Skin of body (tissue), 2 donors: ENCODE measurements around the gene SIRPG. TPM values are rescaled to one million over a fixed set of nuclear protein-coding genes. Genes with fewer than 3 reads are reported as not detected.
"Not testable (repeated sequence)": the region's sequence is repeated elsewhere in the genome, so short reads cannot be mapped to it uniquely, and the experiment has no call there.

Source experiments
- DNase-seq: peaks from one replicate; lab custom pipeline; 2025; lab: John Stamatoyannopoulos, UW
- total RNA-seq: library from RNA; depleted of rRNA; stranded (reverse); fragments of >200 nt; gene quantifications from one replicate; pipeline ENCODE4 v1.2.3, GENCODE V29; 2014

SIRPG gene
- total RNA-seq, result not detected

DNA sequence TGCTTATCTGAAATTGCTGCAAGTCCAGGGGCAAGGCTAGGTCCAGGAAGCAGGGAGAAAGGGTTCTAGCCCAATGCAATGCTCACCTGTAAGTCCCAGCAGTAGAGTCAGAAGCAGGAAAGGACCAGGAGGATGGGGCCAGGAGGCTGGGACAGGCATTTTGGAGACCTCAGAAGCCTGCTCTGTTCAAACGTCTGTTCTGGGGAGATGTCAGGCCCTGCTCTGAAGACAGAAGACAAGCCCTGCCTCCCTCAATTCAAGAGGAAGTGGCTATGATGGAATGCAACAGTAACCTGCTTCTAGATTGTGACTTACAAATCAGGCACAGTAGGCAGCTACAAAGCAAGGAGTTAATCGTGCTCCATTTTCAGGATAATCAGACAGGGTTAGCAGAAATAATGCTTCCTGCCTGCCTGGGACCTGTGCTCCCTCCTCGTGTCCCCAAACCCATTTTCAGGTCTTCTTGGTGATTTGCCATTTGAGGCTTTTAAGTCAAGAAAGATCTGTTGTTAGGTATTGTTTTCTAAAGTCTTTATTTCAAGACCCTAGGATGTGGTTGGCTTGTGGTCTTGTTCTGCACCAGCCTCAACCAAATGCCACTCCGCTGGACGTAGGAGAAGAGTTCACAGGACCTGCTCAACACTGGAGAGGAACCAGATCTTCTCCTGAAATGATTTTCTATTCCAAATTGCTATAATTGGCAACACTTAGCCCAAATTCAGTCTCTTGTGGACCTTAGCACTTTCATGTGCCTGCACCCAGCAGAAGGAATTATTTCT lies at the start of gene SIRPG:
SIRPG (minus strand) TSS at position 224 of the 779 bp plus-strand sequence; CDS start at position 159, 65 bp downstream.
- no peak for DNase-seq

DNA sequence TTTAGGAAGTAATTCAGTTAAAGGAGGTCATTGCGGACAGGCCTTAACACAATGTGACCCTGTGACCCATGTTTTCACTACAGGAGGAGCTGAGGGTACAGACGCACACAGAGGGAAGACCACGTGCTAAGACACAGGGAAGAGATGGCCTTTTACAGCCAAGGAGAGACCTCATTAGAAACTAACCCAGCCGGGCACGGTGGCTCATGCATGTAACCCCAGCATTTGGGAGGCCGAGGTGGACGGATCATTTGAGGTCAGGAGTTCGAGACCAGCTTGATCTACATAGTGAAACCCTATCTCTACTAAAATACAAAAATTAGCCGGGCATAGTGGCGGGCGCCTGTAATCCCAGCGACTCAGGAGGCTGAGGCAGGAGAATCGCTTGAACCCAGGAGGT lies 49.3 kb upstream of the SIRPG start:
- DNase-seq, result not testable (repeated sequence)

DNA sequence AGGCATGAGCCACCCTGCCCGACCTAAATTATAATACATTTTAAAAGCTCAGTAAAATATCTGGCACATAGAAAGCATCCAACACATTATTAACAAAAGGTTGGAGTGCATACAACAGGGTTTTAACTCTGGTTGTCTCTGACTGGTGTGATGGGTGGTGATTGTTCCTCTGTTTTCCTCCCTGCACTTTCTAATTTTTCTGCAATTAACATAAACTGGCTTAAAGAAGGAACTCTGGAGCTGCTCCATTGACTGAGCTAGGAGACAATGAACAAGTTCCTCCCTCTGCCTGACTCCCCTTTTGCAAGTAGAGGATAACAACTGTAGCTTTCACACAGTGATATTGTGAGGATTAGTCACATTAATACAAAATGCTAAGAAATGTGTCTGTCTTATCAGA lies 48.5 kb upstream of the SIRPG start:
- no peak for DNase-seq

- no peak for DNase-seq
Measured at GRCh38 chr20:1702855-1703254, 45.3 kb upstream of the SIRPG start.

DNA sequence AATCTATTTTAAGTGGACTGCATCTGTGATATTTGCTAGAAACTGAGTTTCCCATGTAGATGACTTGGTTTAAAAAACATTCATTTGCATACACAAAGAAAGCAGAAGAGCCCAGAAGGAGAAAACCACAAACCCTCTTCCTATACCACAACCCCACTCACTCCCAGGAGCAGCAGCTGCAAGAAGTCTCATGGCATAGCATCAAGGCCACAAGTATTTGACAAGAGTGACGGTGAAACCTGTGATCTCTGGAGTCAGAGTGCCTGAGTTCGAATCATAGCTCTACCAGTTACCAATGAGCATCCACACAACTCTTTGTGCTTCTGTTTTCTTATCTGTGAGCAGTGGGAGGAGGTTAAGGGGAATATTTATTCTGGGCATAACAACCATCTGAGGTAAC lies 44.7 kb upstream of the SIRPG start:
- no peak for DNase-seq

DNA sequence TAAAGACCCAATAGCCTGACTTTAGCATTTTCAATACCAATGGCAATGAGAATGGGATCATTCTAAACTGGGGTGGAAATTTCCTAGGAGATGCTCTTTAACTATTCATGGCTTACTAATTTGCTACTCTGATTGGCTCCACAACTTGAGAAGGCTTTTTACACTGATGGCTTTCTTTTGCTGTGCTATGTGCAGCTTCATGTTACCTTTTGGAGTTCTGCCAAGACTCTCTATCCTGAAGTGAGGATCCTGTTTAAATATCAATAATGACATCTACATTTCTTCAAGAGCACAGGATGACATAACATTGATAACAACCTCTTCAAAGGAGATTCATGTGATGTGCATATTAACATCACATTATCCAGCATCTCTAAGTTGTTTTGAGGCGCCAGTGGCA lies 43.4 kb upstream of the SIRPG start:
- no peak for DNase-seq

GRCh38 chr20:1697592-1697991 lies 40.0 kb upstream of the SIRPG start:
- DNase-seq, result no peak

- no peak for DNase-seq
Measured at GRCh38 chr20:1696521-1697209, 39.1 kb upstream of the SIRPG start.

DNA sequence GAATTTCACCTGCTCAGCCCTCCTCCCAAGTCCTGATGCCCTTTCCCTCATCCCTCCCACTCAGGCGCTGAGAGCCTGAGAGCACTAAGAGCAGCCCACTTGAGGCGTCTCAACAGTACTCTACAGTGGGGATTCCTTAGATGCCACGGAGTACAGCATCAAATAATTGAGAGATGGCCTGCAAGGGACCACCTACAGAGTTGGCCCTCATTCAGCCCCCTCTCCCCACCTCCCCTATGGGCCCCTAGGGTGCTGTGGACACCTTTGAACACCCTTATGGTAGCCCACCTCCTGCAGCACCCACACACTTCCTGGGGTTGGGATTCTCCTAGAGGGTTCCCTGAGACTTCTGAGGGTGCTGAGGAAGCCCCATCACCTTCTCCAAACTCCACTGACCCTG lies 37.1 kb upstream of the SIRPG start:
- DNase-seq, result no peak

DNA sequence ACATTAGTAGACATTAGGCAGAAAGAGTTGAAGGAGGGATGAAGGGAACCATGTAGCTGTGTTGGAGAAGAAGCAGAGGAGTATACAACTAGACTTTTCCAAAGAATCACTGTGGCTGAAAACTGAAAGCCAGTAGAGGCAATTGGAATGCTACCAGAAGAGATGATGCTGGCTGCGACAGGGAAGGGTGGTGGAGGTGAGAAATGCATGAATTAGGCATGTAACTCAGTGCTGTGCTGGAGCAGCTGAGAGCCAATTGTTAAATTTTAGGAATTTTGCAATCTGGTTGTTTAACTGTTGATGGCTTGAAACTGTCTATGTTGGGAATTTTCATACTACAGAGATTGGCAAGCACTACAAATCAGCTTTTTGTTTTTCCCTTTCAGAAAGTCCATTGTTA lies 35.8 kb upstream of the SIRPG start:
- no peak for DNase-seq

GRCh38 chr20:1689721-1690120 lies 32.1 kb upstream of the SIRPG start:
- no peak for DNase-seq

DNA sequence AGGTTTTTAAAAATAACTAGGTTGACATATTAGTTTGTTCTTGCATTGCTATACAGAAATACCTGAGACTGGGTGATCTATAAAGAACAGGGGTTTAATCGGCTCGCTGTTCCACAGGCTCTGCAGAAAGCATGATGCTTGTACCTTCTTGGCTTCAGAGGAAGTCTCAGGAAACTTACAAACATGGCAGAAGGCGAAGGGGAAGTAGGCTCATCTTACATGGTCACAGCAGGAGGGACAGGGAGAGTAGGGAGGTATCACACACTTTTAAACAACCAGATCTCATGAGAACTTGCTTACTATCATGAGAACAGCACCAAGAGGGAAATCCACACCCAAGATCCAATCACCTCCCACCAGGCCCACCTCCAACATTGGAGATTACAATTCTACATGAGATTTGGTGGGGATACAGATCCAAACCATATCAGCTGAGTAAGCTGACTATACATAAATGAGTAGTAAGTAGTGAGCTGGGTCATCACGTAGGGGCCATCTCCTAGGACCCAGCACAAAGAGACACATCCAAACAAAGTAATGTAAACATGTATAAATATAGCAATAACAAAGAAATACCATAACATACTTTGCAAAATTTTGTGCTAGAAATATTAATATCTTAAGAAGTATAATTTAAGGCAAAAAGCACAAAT lies 31.4 kb upstream of the SIRPG start:
- no peak for DNase-seq

DNA sequence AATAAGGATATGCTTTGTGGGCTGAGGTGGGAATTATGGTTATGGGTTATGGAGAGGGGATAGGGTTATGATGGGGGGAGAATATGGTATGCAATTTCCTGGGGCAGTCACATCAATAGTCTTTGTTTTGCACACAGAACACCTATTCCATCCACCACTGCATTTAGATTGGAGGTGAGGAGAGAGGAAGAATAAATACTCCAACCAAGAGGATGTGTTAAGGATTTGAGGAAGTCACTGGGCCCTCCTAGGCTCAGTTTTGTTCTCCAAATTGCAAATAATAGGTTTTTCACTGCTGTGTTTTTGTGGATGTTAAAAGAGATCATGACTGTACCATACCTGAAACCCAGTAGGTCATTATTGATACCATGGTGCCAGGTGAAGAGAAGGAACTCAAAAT lies 29.5 kb upstream of the SIRPG start:
- no peak for DNase-seq

DNA sequence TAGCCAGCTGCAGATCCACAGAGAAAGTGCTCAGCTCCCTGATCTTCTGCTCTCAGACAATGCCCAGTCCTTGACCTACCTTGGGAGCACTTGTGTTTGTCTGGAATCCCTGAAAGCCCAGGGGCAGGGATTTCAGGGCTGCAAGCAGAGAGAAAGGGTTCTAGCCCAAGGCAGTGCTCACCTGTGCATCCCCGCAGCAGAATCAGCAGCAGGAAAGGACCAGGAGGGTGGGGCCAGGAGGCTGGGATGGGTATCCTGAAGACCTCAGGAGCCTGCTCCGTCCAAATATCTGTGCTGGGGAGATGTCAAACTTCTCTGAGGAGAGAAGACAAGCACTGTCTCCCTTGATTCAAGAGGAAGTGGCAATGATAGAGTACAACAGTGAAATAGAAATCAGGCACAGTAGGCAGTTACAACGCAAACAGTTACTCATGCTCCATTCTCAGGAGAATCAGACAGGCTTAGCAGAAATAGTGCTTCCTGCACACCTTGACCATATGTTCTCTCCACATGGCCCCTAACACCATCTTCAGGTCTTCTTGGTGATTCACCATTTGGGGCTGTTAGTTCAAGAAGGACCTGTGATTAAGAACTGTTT lies 28.7 kb upstream of the SIRPG start:
- no peak for DNase-seq

- DNase-seq, result no peak
Measured at GRCh38 chr20:1685304-1686052, 27.9 kb upstream of the SIRPG start.

DNA sequence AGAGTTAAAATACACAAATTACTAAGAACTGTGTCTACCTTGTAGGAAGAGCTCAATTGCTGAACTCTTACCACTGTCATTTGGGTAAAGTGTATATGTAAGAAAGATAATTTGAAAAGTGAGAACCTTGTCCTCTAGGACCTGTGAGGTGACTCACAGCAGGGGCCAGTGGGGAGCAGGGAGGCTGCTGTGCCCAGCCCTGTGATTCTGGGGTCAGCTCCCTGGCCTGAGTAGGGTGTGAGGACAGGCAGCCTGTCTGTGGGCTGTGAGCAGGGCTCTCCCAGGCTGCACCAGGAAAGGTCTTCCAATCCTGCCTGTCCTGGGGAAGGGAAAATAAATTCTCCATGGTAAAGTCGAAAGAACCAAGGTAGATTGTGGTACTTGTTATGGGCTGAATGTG lies 27.3 kb upstream of the SIRPG start:
- no peak for DNase-seq

DNA sequence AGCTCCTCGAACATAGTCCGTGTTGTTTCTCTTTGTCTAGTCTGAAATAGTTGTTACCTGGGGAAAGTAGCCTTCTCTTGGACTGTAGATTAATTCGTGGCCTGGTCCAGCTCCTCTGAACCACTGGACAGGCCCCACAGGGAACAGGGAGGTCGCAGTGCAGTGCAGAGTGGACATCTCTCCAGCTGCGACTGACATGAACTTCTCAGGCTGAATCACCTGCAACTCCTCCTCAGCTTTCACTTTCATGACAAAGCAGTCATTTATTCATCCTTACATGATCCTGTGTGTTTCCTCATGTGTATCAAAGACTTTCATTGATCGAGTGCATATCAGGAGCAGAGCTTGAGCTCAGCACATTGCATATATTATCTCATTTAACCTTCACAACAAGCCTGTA lies 19.1 kb upstream of the SIRPG start:
- no peak for DNase-seq

- DNase-seq, result no peak
Measured at GRCh38 chr20:1674990-1675780, 17.6 kb upstream of the SIRPG start.

DNA sequence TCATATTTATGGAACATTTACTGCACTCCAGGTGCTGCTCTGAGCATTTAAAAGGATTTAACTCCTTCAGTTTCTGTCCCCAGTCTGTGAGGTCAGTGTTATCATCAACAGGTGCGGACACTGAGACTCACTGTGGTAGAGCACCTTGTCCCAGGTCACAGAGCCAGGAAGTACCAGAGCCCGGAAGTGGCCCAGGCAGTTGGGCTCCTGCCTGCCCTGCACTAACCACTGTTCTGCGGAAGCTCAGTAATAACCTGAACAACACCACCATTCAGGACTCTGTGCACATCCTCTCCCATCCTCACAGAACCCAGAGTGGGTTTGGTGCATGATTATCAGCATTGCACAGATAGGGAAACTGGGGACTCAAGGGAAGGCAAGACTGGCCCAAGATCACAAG lies 16.8 kb upstream of the SIRPG start:
- no peak for DNase-seq

DNA sequence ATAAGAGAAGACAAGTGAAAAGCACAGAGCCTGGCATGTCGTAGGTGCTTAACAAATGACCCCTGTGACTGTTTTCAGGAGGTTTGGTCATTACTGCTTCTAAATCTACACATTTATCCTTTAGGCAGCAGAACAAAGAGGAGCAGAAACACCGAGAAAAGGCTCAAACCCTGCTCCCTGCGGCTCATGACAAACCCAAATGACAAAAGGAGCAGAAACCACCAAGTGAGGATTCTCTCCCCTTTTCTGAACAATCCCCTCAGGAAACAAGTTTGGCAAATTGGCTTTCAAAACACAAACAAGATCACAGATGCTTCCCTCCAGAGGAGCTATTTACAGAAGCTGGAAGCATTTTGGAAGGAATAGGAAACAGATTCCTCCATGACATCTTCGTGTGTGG lies 15.8 kb upstream of the SIRPG start:
- DNase-seq, result no peak

DNA sequence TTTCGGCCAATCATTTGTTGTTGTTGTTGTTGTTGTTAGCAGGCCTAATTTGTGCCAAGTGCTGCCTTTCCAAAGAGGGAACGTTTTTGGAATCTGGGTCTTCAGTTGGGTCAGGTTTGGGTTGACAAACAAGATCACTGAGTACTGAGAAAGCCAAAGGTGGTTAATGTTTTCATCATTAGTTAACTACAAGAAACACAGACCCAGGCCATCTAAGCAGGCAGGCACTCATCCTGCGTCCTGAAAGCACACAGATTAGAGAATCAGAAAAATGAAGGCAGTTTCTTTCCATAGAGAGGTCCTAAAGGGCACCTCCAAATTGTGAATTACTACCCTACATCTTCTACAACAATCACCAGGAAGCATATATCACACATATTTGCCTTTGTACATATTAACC lies 15.1 kb upstream of the SIRPG start:
- no peak for DNase-seq
